ENCODE data around the gene ZKSCAN1. TPM values are rescaled to one million over a fixed set of nuclear protein-coding genes. Genes with fewer than 3 reads are reported as not detected.

ZKSCAN1 gene
- total RNA-seq, 1 experiment from 2014 or later: 29.8 TPM

GRCh38 chr7:100090527-100091410 is 75.4 kb downstream of the ZKSCAN1 start:
- DNase-seq: no peak
- no peak for TF ChIP-seq CTCF (conservative IDR thresholded peaks at IDR 0.05)
- Histone ChIP-seq H3K9ac (ENCODE audit: extremely low read depth, insufficient read length, low read length) (no peak overlapping the region), H3K27me3 (ENCODE audit: insufficient read depth, low read length) (no peaks in the 10 kb centered on the region), H4K5ac (ENCODE audit: insufficient read length, low read depth, low read length) (no peak overlapping the region), H3K23ac (ENCODE audit: insufficient read length, low read depth, low read length) (no peak overlapping the region), H4K8ac (replicated peaks; ENCODE audit: insufficient read length, low read depth, low read length) (no peak overlapping the region), H3K18ac (ENCODE audit: insufficient read length, low read depth, low read length) (no peak overlapping the region), H3K9me3 (ENCODE audit: control insufficient read depth, low read depth, low read length) (no peaks in the 10 kb centered on the region), H3K79me1 (ENCODE audit: insufficient read depth, low read depth, low read length, poor library complexity, severe bottlenecking) (no peaks in the 10 kb centered on the region), H3K4me1 (ENCODE audit: insufficient read depth, low read length) (no peaks in the 10 kb centered on the region), H3K79me2 (ENCODE audit: insufficient read depth, low read length) (no peaks in the 10 kb centered on the region), H2AFZ (ENCODE audit: low read length) (no peak overlapping the region), H3T11ph (ENCODE audit: low read length) (no peak overlapping the region), H2AK5ac (ENCODE audit: insufficient read length, low read length) (no peak overlapping the region), H3K4me2 (ENCODE audit: insufficient read depth, insufficient read length, low read length) (no peak overlapping the region), H3K4ac (ENCODE audit: low read depth, low read length) (no peak overlapping the region), H3K23me2 (ENCODE audit: insufficient read length, low read depth, low read length, poor library complexity, severe bottlenecking) (peaks cover 4% of the 10 kb centered on the region), H2BK120ac (ENCODE audit: low read depth, low read length, poor library complexity, severe bottlenecking) (no peak overlapping the region), H2BK5ac (ENCODE audit: insufficient read length, low read length) (no peak overlapping the region), H3K27ac (ENCODE audit: insufficient read length, low read depth, low read length) (no peak overlapping the region), H2BK15ac (ENCODE audit: low read depth, low read length) (no peak overlapping the region), H4K20me1 (ENCODE audit: control insufficient read depth, insufficient read depth, insufficient read length) (no peaks in the 10 kb centered on the region), H3K14ac (ENCODE audit: insufficient read depth, low read length) (no peak overlapping the region), H4K91ac (ENCODE audit: insufficient read length, low read depth, low read length) (no peak overlapping the region), H2BK12ac (ENCODE audit: insufficient read length, low read depth, low read length) (no peak overlapping the region), H2BK20ac (ENCODE audit: low read depth, low read length, poor library complexity, severe bottlenecking) (no peak overlapping the region), H3K56ac (ENCODE audit: insufficient read length, low read depth, low read length) (no peak overlapping the region)
- no CpG with 5 or more reads among the region's 14 CpGs for WGBS (ENCODE audit: extremely low coverage, insufficient read length, low lambda C conversion rate)
- H3K27ac Mint-ChIP-seq: peak overlapping the region in 2 of 3 experiments; percentile 70 to 84; a peak in 6 of 7 replicates
- peaks cover 9% of the 10 kb centered on the region in 2 experiments for H3K4me1 Mint-ChIP-seq
- H3K27me3 Mint-ChIP-seq (ENCODE audit: low read depth): peaks cover 5% of the 10 kb centered on the region
- H3K36me3 Mint-ChIP-seq (ENCODE audit: insufficient read depth in 1 of 3, low read depth in 3 of 3): peaks cover 57 to 61% (median 60%) of the 10 kb centered on the region in 3 experiments
- no peaks in the 10 kb centered on the region; a peak in 1 of 5 replicates for H3K9me3 Mint-ChIP-seq
- peak overlapping the region; percentile 73 to 96; a peak in 4 of 5 replicates for H3K4me3 Mint-ChIP-seq

Other genes starting within 250 kb of the ZKSCAN1 start
- gene CYP3A4, start 231.4 kb upstream of the ZKSCAN1 start, total RNA-seq (2021): not detected in 2 replicates
- not detected in 2 replicates for gene CYP3A43, start 187.6 kb upstream of the ZKSCAN1 start, total RNA-seq (2021)
- gene OR2AE1, start 138.6 kb upstream of the ZKSCAN1 start, total RNA-seq (2021): not detected in 2 replicates
- gene TRIM4, start 96.1 kb upstream of the ZKSCAN1 start, total RNA-seq (2021): 6.9 and 7.3 TPM in 2 replicates
- 1.4 and 2.3 TPM in 2 replicates for gene GJC3, start 86.0 kb upstream of the ZKSCAN1 start, total RNA-seq (2021)
- 0.24 TPM in 1 of 2 replicates, not detected in the other for gene AZGP1, start 39.6 kb upstream of the ZKSCAN1 start, total RNA-seq (2021)
- 23.5 and 24.3 TPM in 2 replicates for gene ZSCAN21, start 34.2 kb downstream of the ZKSCAN1 start, total RNA-seq (2021)
- gene ZNF3, start 66.1 kb downstream of the ZKSCAN1 start, total RNA-seq (2021): 60.4 and 62.8 TPM in 2 replicates
- 140 and 144 TPM in 2 replicates for gene COPS6, start 73.4 kb downstream of the ZKSCAN1 start, total RNA-seq (2021)
- 387 and 390 TPM in 2 replicates for gene MCM7, start 85.8 kb downstream of the ZKSCAN1 start, total RNA-seq (2021)
- gene AP4M1, start 86.0 kb downstream of the ZKSCAN1 start, total RNA-seq (2021): 18.8 and 20.2 TPM in 2 replicates
- 87.1 and 88.9 TPM in 2 replicates for gene TAF6, start 103.8 kb downstream of the ZKSCAN1 start, total RNA-seq (2021)
- gene CNPY4, start 104.0 kb downstream of the ZKSCAN1 start, total RNA-seq (2021): 10.4 and 12.3 TPM in 2 replicates
- 1.6 and 1.9 TPM in 2 replicates for gene MBLAC1, start 111.4 kb downstream of the ZKSCAN1 start, total RNA-seq (2021)
- 164 and 179 TPM in 2 replicates for gene LAMTOR4, start 133.3 kb downstream of the ZKSCAN1 start, total RNA-seq (2021)
- gene TRAPPC14, start 143.1 kb downstream of the ZKSCAN1 start, total RNA-seq (2021): 31.8 and 32.8 TPM in 2 replicates
- 6.0 and 7.0 TPM in 2 replicates for gene GAL3ST4, start 153.0 kb downstream of the ZKSCAN1 start, total RNA-seq (2021)
- 39.5 and 45.2 TPM in 2 replicates for gene GPC2, start 161.8 kb downstream of the ZKSCAN1 start, total RNA-seq (2021)
- 2.6 and 3.1 TPM in 2 replicates for gene STAG3, start 162.3 kb downstream of the ZKSCAN1 start, total RNA-seq (2021)
- 0.50 and 0.70 TPM in 2 replicates for gene PVRIG, start 204.4 kb downstream of the ZKSCAN1 start, total RNA-seq (2021)

Data from H9 (cell line).